Fibroblast of lung (primary cell): Measurements from ENCODE around the gene CPTP.

Experiments
- CTCF ChIP-seq, 2 donors: IDR thresholded peaks in 1 of 2; conservative IDR thresholded peaks in 1 of 2; 1 replicate in 1 of 2; 2 replicates in 1 of 2; pipeline ENCODE4 v1.5.1; 2011 to 2012; ENCODE audit warnings: low read length in 2 of 2, control low read depth in 1 of 2, inconsistent platforms in 1 of 2, low read depth in 1 of 2, mild to moderate bottlenecking in 1 of 2
- EZH2 ChIP-seq: IDR thresholded peaks from 2 replicates; pipeline ENCODE4 v1.5.1; 2012; ENCODE audit warnings: low read length, control low read depth, mild to moderate bottlenecking; ENCODE audit errors: missing control alignments

GRCh38 chr1:1302006-1302430, 22.6 kb upstream of the CPTP start:
- TF ChIP-seq EZH2 (no peak), CTCF (conservative IDR thresholded peaks at IDR 0.05 in 1 of 2, IDR thresholded peaks at IDR 0.05 in 1 of 2; ENCODE audit: low read depth in 1 of 2, low read length in 2 of 2) (peak; percentile 16 to 46)
